ENCODE results near the gene MLH3.
"Not testable (repeated sequence)": the region's sequence is repeated elsewhere in the genome, so short reads cannot be mapped to it uniquely, and the experiment has no call there.

Gene MLH3

GRCh38 chr14:75005357-75005756, 45.9 kb downstream of the MLH3 start:
- no peak for TF ChIP-seq CTCF (IDR thresholded peaks at IDR 0.05)
- no peak for DNase-seq (ENCODE audit: low spot score)

GRCh38 chr14:75003250-75004027, 47.8 kb downstream of the MLH3 start:
- Histone ChIP-seq H3K27ac (peak overlapping the region; percentile 66 to 88), H3K4me3 (peak overlapping the region; percentile 85)
- no peak for DNase-seq (ENCODE audit: low spot score)
- TF ChIP-seq CTCF (IDR thresholded peaks at IDR 0.05): no peak

More at GRCh38 chr14:75005357-75005756, 45.9 kb downstream of the MLH3 start:
- no peak overlapping the region for H3K4me3 ChIP-seq
- H3K27ac ChIP-seq: no peak overlapping the region

- peak within 1 kb of the TSS; percentile 85 for H3K4me3 ChIP-seq
- no peak for TF ChIP-seq CTCF (IDR thresholded peaks at IDR 0.05)
- peak within 1 kb of the TSS; percentile 66 to 88 for H3K27ac ChIP-seq
- peak; percentile 99 for DNase-seq (ENCODE audit: low spot score)
These were observed 48.6 kb downstream of the MLH3 start, which contains the start of gene EIF2B2 for GRCh38 chr14:75002392-75003249. TSS of gene EIF2B2 (plus strand) at chr14:75002921. CDS start at chr14:75002991, 70 bp downstream.

- Histone ChIP-seq H3K4me3 (peak overlapping the region; percentile 85), H3K27ac (peak overlapping the region; percentile 66 to 88)
- no peak for DNase-seq (ENCODE audit: low spot score)
- no peak for TF ChIP-seq CTCF (IDR thresholded peaks at IDR 0.05)
These were observed 49.4 kb downstream of the MLH3 start for GRCh38 chr14:75001899-75002298.

GRCh38 chr14:75001261-75001660, 50.0 kb downstream of the MLH3 start:
- no peak for DNase-seq (ENCODE audit: low spot score)
- H3K27ac ChIP-seq: no peak overlapping the region
- no peak overlapping the region for H3K4me3 ChIP-seq
- TF ChIP-seq CTCF (IDR thresholded peaks at IDR 0.05): no peak

GRCh38 chr14:74995781-74996180, 55.5 kb downstream of the MLH3 start:
- H3K4me3 ChIP-seq; H3K27ac ChIP-seq; DNase-seq (ENCODE audit: low spot score): not testable (repeated sequence)

GRCh38 chr14:74994182-74994581, 57.1 kb downstream of the MLH3 start:
- H3K27ac ChIP-seq; DNase-seq (ENCODE audit: low spot score): not testable (repeated sequence)

More at GRCh38 chr14:74994182-74994581, 57.1 kb downstream of the MLH3 start:
- not testable (repeated sequence) for H3K4me3 ChIP-seq
